Stimulated activated naive CD8-positive, alpha-beta T cell treated with anti-CD3 and anti-CD28 coated beads, Interleukin-15, Interleukin-2, amounts not matched to agents 100 ng/mL and 50 ng/mL, for 24 hours (primary cell): ENCODE data around the gene C19orf38.

Source experiments
- H3K27ac Mint-ChIP-seq: one replicate; pipeline ENCODE4 v1.8.0; 2021; ENCODE audit warnings: mild to moderate bottlenecking, mixed read lengths
- H3K27me3 Mint-ChIP-seq: one replicate; pipeline ENCODE4 v1.8.0; 2021; ENCODE audit warnings: mixed read lengths
- H3K36me3 Mint-ChIP-seq: one replicate; pipeline ENCODE4 v1.8.0; 2021; ENCODE audit warnings: low read depth, mixed read lengths
- H3K4me1 Mint-ChIP-seq: one replicate; pipeline ENCODE4 v1.8.0; 2021; ENCODE audit warnings: low read depth, mixed read lengths
- H3K4me3 Mint-ChIP-seq: one replicate; pipeline ENCODE4 v1.8.0; 2021; ENCODE audit warnings: mild to moderate bottlenecking, mixed read lengths
- H3K9me3 Mint-ChIP-seq: one replicate; pipeline ENCODE4 v1.8.0; 2021; ENCODE audit warnings: mixed read lengths

The C19orf38 gene

DNA sequence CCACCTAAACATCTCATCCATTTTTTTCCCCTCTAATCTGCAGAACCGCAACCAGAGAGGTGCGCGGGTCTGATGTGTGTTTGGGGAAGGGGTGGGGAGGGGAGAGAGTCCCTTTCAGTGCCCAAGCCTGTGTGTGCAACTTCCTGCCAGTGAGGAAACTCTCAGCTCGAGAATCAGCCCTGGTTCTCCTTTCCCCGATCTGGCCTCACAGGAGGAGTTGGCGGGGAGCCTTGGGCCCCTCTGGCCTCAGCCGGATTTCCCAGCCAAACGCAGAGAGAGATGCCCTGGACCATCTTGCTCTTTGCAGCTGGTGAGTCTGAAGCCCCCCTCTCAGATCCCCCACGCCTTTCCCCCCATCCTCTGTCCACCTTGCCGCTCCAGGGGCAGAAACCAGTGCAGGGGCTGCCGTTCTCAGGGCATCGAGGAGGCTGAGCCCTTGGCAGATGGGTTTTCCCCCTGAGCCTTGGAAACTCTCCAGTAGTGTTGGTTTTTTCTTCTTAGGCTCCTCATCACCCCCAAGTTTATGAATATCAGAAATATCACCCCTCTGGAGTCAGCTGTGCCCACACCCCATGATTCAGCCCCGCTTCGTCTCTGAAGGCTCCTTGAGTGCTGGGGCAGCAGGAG is at the start of gene C19orf38:
Gene C19orf38 (plus strand): TSS at position 186 of the 627 bp plus-strand sequence. CDS start 94 bp downstream, at position 280.
- no peaks in the 10 kb centered on the region for H3K27me3 Mint-ChIP-seq
- H3K27ac Mint-ChIP-seq = peak within 1 kb of the TSS; percentile 5
- peak within 1 kb of the TSS; percentile 49 for H3K4me3 Mint-ChIP-seq
- H3K9me3 Mint-ChIP-seq = peaks cover 4% of the 10 kb centered on the region
- peaks cover 9% of the 10 kb centered on the region for H3K4me1 Mint-ChIP-seq
- no peaks in the 10 kb centered on the region for H3K36me3 Mint-ChIP-seq

- no peaks in the 10 kb centered on the region for H3K27me3 Mint-ChIP-seq
- H3K9me3 Mint-ChIP-seq = no peaks in the 10 kb centered on the region
- H3K27ac Mint-ChIP-seq = peak overlapping the region; percentile 58
- H3K4me3 Mint-ChIP-seq = no peak overlapping the region
- peaks cover 45% of the 10 kb centered on the region for H3K36me3 Mint-ChIP-seq
- peaks cover 35% of the 10 kb centered on the region for H3K4me1 Mint-ChIP-seq
These were observed 47.7 kb upstream of the C19orf38 start for GRCh38 chr19:10800488-10800887.

DNA sequence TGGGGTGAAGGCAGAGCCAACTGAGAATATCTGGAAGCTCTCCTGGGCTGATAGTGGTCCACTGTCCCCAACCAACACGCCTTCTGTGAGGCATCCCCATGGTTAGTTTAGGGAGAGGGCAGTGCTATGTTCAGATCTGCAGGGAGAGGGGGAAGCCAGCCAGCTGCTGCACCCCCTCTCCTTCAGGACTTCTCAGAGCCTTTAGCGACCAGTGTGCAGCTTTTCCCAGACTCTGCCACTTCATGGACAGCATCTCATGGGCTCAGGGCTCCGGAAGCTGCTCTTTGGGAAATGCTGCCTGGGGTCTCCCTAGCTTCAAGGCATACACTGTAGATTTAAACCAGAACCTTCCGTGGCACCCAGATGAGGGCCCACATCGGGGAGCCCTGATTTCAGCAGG is 45.7 kb upstream of the C19orf38 start:
- H3K4me1 Mint-ChIP-seq = peaks cover 26% of the 10 kb centered on the region
- peaks cover 40% of the 10 kb centered on the region for H3K36me3 Mint-ChIP-seq
- no peak overlapping the region for H3K4me3 Mint-ChIP-seq
- no peaks in the 10 kb centered on the region for H3K9me3 Mint-ChIP-seq
- no peaks in the 10 kb centered on the region for H3K27me3 Mint-ChIP-seq
- peak overlapping the region; percentile 12 for H3K27ac Mint-ChIP-seq

- Mint-ChIP-seq H3K27me3 (no peaks in the 10 kb centered on the region), H3K9me3 (no peaks in the 10 kb centered on the region), H3K27ac (peak overlapping the region; percentile 12), H3K4me3 (no peak overlapping the region), H3K4me1 (peaks cover 18% of the 10 kb centered on the region), H3K36me3 (peaks cover 39% of the 10 kb centered on the region)
These were observed 45.0 kb upstream of the C19orf38 start for GRCh38 chr19:10803252-10803651.

DNA sequence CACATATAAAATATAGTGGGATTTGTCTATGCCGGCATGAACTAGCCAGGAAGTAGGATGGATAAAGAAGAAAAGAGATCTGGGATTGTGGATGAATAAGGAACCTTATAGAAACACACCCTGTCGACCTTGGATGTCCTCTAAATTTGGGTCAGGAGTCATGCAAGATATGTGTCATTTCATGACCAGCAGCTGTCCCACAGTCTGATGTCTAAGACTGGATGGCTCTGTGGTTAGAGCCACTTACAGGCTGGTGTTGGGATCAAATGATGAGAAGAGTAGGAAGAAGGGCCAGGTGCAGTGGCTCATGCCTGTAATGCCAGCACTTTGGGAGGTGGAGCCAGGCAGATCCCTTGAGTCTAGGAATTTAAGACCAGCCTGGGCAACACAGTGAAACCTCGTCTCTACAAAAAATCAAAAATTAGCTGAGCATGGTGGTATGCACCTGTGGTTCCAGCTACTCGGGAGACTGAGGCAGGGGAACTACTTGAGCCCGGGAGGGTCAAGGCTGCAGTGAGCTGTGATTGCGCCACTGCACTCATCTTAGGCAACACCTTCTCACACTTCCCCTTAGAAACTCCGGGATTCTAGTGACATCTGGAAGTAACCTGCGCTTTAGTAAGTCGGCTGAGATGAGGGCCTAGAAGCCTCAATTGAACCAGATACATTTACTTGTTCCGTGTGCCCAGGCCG is 43.0 kb upstream of the C19orf38 start:
- Mint-ChIP-seq H3K27ac (no peak overlapping the region), H3K36me3 (peaks cover 44% of the 10 kb centered on the region), H3K4me3 (no peak overlapping the region), H3K27me3 (no peaks in the 10 kb centered on the region), H3K4me1 (peaks cover 11% of the 10 kb centered on the region), H3K9me3 (no peaks in the 10 kb centered on the region)

GRCh38 chr19:10805758-10806247 is 42.4 kb upstream of the C19orf38 start:
- H3K36me3 Mint-ChIP-seq = peaks cover 38% of the 10 kb centered on the region

GRCh38 chr19:10808937-10809649 is 39.1 kb upstream of the C19orf38 start:
- H3K4me1 Mint-ChIP-seq = peaks cover 23% of the 10 kb centered on the region
- peak overlapping the region; percentile 60 for H3K27ac Mint-ChIP-seq
- no peak overlapping the region for H3K4me3 Mint-ChIP-seq
- no peaks in the 10 kb centered on the region for H3K27me3 Mint-ChIP-seq
- H3K36me3 Mint-ChIP-seq = peaks cover 32% of the 10 kb centered on the region
- H3K9me3 Mint-ChIP-seq = no peaks in the 10 kb centered on the region

More at GRCh38 chr19:10805758-10806247, 42.4 kb upstream of the C19orf38 start:
- Mint-ChIP-seq H3K4me3 (no peak overlapping the region), H3K27ac (no peak overlapping the region), H3K9me3 (no peaks in the 10 kb centered on the region), H3K4me1 (peaks cover 10% of the 10 kb centered on the region), H3K27me3 (no peaks in the 10 kb centered on the region)

DNA sequence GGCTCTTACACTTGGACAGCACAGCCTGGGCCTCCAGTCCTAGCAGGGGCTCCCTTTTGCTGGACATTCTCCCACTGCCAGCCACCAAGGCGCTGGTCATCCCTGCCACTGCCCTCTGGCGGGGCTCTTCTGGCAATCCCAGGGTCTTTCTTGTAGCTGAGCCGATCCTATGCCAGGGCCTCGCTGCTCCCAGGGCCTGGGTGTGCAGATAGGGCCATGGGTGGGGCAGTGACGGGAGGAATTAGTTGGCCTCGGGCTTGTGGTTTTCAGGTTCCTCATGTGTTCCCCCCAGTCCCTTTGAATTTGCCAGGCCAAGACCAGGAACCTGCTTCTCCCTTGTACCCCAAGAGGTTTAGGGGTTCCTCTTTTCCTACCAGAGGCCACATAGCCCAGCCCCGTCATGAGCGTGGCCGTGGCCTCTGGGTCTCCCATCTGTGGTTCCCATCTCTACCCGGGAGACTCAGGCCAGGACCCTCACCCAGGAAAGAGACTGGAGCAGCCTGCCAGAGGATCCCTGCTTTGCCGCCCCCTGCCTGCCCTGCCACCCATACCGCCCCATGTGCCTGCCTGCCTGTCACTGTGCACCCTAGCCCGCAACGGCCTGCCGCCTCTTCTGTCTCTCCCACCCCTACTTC is 38.4 kb upstream of the C19orf38 start:
- no peak overlapping the region for H3K27ac Mint-ChIP-seq
- no peak overlapping the region for H3K4me3 Mint-ChIP-seq
- no peaks in the 10 kb centered on the region for H3K27me3 Mint-ChIP-seq
- H3K4me1 Mint-ChIP-seq = peaks cover 23% of the 10 kb centered on the region
- H3K9me3 Mint-ChIP-seq = no peaks in the 10 kb centered on the region
- peaks cover 35% of the 10 kb centered on the region for H3K36me3 Mint-ChIP-seq

DNA sequence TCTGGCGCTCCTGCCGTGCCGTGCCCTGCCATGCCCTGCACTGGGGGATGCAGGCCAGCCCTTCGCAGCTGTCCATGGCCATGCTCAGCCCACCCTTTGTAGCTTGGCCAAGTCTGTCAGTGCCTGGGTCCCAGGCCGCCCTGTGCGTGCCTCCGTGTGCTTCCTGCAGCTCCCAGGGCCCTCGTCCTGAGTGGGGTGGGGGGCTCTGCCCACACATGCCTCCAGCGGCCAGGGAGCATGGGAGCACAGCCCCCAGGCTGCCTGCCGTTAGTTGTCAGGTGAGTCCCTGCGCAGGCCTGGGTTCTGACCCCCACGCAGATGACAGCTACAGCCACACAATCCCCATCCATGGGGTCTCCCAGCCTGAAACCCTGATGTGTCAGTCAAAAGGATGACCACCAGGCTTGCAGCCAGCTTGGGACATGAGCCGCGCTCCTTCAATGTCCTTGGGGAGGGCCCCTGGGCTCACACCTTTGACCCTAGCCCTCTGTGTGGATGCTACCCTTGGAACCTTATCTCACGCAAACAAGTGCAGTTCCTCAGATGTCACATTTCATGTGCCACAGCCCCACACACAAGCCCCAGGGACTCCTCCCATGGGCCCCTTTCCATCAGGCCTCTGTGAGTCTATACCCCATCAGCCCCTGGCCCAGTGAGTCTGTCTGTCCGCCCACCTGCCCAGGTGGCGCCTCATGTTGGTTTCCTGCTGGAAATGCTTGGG is 36.7 kb upstream of the C19orf38 start:
- Mint-ChIP-seq H3K36me3 (peaks cover 31% of the 10 kb centered on the region), H3K9me3 (no peaks in the 10 kb centered on the region), H3K27ac (peak overlapping the region; percentile 31), H3K4me1 (peaks cover 23% of the 10 kb centered on the region), H3K4me3 (no peak overlapping the region), H3K27me3 (no peaks in the 10 kb centered on the region)

DNA sequence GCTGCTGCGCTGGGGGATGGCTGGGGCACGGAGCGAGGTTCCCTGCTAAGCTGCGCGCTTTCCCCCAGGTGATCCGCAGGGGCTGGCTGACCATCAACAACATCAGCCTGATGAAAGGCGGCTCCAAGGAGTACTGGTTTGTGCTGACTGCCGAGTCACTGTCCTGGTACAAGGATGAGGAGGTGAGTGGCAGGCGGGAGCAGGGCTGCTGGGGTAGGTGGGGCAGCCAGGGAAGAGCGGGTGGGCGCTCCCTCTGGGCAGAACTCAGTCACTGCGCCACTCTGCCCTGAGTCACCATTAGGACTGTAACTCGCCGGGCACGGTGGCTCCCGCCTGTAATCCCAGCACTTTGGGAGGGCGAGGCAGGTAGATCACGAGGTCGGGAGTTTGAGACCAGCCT is 36.0 kb upstream of the C19orf38 start:
- Mint-ChIP-seq H3K4me1 (peaks cover 23% of the 10 kb centered on the region), H3K4me3 (no peak overlapping the region), H3K36me3 (peaks cover 31% of the 10 kb centered on the region), H3K27me3 (no peaks in the 10 kb centered on the region), H3K9me3 (no peaks in the 10 kb centered on the region), H3K27ac (peak overlapping the region; percentile 84)

GRCh38 chr19:10812902-10813404 is 35.3 kb upstream of the C19orf38 start:
- H3K36me3 Mint-ChIP-seq = peaks cover 29% of the 10 kb centered on the region
- no peak overlapping the region for H3K4me3 Mint-ChIP-seq
- H3K27ac Mint-ChIP-seq = peak overlapping the region; percentile 84
- no peaks in the 10 kb centered on the region for H3K27me3 Mint-ChIP-seq
- H3K9me3 Mint-ChIP-seq = no peaks in the 10 kb centered on the region
- peaks cover 23% of the 10 kb centered on the region for H3K4me1 Mint-ChIP-seq

GRCh38 chr19:10815007-10815536 is 33.1 kb upstream of the C19orf38 start:
- no peak overlapping the region for H3K27ac Mint-ChIP-seq
- H3K9me3 Mint-ChIP-seq = no peaks in the 10 kb centered on the region
- H3K36me3 Mint-ChIP-seq = peaks cover 16% of the 10 kb centered on the region
- H3K4me3 Mint-ChIP-seq = no peak overlapping the region
- H3K4me1 Mint-ChIP-seq = peaks cover 13% of the 10 kb centered on the region
- no peaks in the 10 kb centered on the region for H3K27me3 Mint-ChIP-seq

- no peaks in the 10 kb centered on the region for H3K27me3 Mint-ChIP-seq
- no peak overlapping the region for H3K4me3 Mint-ChIP-seq
- no peaks in the 10 kb centered on the region for H3K9me3 Mint-ChIP-seq
- H3K4me1 Mint-ChIP-seq = peaks cover 19% of the 10 kb centered on the region
- peaks cover 24% of the 10 kb centered on the region for H3K36me3 Mint-ChIP-seq
- H3K27ac Mint-ChIP-seq = peak overlapping the region; percentile 21
These were observed 32.1 kb upstream of the C19orf38 start for GRCh38 chr19:10815969-10816644.
